ENCODE data around the gene RAD23A. TPM values are rescaled to one million over a fixed set of nuclear protein-coding genes. Genes with fewer than 3 reads are reported as not detected.

The RAD23A gene
- total and polyA plus RNA-seq, 9 of the 15 experiments (the other 6 are each of a cell fraction or from before 2014, with no cell fraction given), result 9.5 to 181 (median 101) TPM

GRCh38 chr19:12993562-12993961, 47.9 kb downstream of the RAD23A start:
- no peaks in the 10 kb centered on the region for H3K9me1 ChIP-seq (ENCODE audit: control insufficient read depth, insufficient read depth, low read length)
- no TSS peak for BruUV-seq (replicated peaks)
- no peak overlapping the region for H3K4me3 ChIP-seq
- H3K9me3 ChIP-seq (replicated peaks; ENCODE audit: control insufficient read depth, insufficient read depth, low read depth, low read length), result no peaks in the 10 kb centered on the region
- in situ Hi-C loops (cut with MboI) (no loop called here), intact Hi-C loops (cut with micrococcal nuclease) (no loop called here)
- H3K36me3 ChIP-seq (ENCODE audit: control insufficient read depth, insufficient read depth, low read length), result peaks cover 6% of the 10 kb centered on the region; the same call in 1 of the 3 replicates
- no peak overlapping the region for H3K4me2 ChIP-seq (ENCODE audit: insufficient read depth, low read length)
- no peaks in the 10 kb centered on the region; the same call in 1 of the 2 replicates for H4K20me1 ChIP-seq (replicated peaks; ENCODE audit: control insufficient read depth, insufficient read depth, low read length)
- 82% methylated on average over 7 of the region's 7 CpGs for WGBS (ENCODE audit: insufficient coverage, low coverage, missing lambda C conversion rate)
- peaks cover 30% of the 10 kb centered on the region for H3K79me2 ChIP-seq (ENCODE audit: control insufficient read depth, insufficient read depth, low read length)
- no peak overlapping the region for H3K27ac ChIP-seq (ENCODE audit: extremely low read depth, low read depth, low read length)
- ATAC-seq, result no peak
- ChIA-PET POLR2A (no interaction called here), CTCF (ENCODE audit: low intra/inter-chr PET ratio) (no interaction called here)
- peaks cover 5 to 50% of the 10 kb centered on the region in 2 experiments; a peak in 4 of 5 replicates for H3K4me1 ChIP-seq (replicated peaks in 1 of 2; ENCODE audit: control insufficient read depth in 2 of 2, insufficient read depth in 2 of 2, low read length in 2 of 2)
- no peak overlapping the region for H2AFZ ChIP-seq (ENCODE audit: low read depth, low read length)
- TF ChIP-seq ZNF165 (CRISPR knock-in tag; IDR thresholded peaks at IDR 0.05; ENCODE audit: borderline replicate concordance) (no peak), HDAC6 (IDR thresholded peaks at IDR 0.05; ENCODE audit: low read depth, low read length) (no peak)
- no peaks in the 10 kb centered on the region; a peak in 1 of 5 replicates for H3K27me3 ChIP-seq (ENCODE audit: control insufficient read depth in 2 of 2, insufficient read depth in 2 of 2, low read length in 2 of 2)
- DNase-seq (ENCODE audit: extremely low read depth in 1 of 4, low spot score in 3 of 4), result no peak
- no peak for FAIRE-seq
- H3K9ac ChIP-seq (ENCODE audit: insufficient read depth in 1 of 2, low read depth in 2 of 2, low read length in 2 of 2), result no peak overlapping the region; a peak in 1 of 4 replicates

- Histone ChIP-seq H2AFZ (ENCODE audit: low read depth, low read length) (peak within 1 kb of the TSS; percentile 100), H3K4me2 (ENCODE audit: insufficient read depth, low read length) (peak within 1 kb of the TSS; percentile 85), H3K27me3 (ENCODE audit: control insufficient read depth in 2 of 2, insufficient read depth in 2 of 2, low read length in 2 of 2) (no peaks in the 10 kb centered on the region; a peak in 1 of 5 replicates), H3K9ac (ENCODE audit: insufficient read depth in 1 of 2, low read depth in 2 of 2, low read length in 2 of 2) (peak within 1 kb of the TSS; percentile 77 to 99), H3K9me1 (ENCODE audit: control insufficient read depth, insufficient read depth, low read length) (no peaks in the 10 kb centered on the region), H3K36me3 (ENCODE audit: control insufficient read depth, insufficient read depth, low read length) (peaks cover 13% of the 10 kb centered on the region; the same call in 1 of the 3 replicates), H3K4me3 (peak within 1 kb of the TSS; percentile 64), H3K79me2 (ENCODE audit: control insufficient read depth, insufficient read depth, low read length) (peaks cover 35% of the 10 kb centered on the region), H3K4me1 (replicated peaks in 1 of 2; ENCODE audit: control insufficient read depth in 2 of 2, insufficient read depth in 2 of 2, low read length in 2 of 2) (peaks cover 5 to 45% of the 10 kb centered on the region in 2 experiments; a peak in 4 of 5 replicates), H4K20me1 (replicated peaks; ENCODE audit: control insufficient read depth, insufficient read depth, low read length) (no peaks in the 10 kb centered on the region; the same call in 1 of the 2 replicates), H3K9me3 (replicated peaks; ENCODE audit: control insufficient read depth, insufficient read depth, low read depth, low read length) (no peaks in the 10 kb centered on the region), H3K27ac (ENCODE audit: extremely low read depth, low read depth, low read length) (peak within 1 kb of the TSS; percentile 82)
- FAIRE-seq, result peak; percentile 90
- in situ Hi-C loops (cut with MboI), result no loop called here
- intact Hi-C loops (cut with micrococcal nuclease), result no loop called here
- ChIA-PET CTCF (ENCODE audit: low intra/inter-chr PET ratio) (no interaction called here), POLR2A (interaction anchor here (0.6 kb wide), 2 partner anchors 97 to 264 kb away, joined by 3 read pairs; no protein-coding TSS in a partner anchor)
- no TSS peak for BruUV-seq (replicated peaks)
- peak; percentile 73 to 84 (median 79) for DNase-seq (ENCODE audit: extremely low read depth in 1 of 4, low spot score in 3 of 4)
- WGBS (ENCODE audit: insufficient coverage, low coverage, missing lambda C conversion rate), result 24% methylated on average over 41 of the region's 84 CpGs
- peak; percentile 31 for ATAC-seq
- TF ChIP-seq HNRNPK (IDR thresholded peaks at IDR 0.05; ENCODE audit: low read depth, low read length, poor library complexity, severe bottlenecking) (no peak), ZBTB7A (IDR thresholded peaks at IDR 0.05; ENCODE audit: borderline replicate concordance, control insufficient read depth, low read depth, low read length) (peak; percentile 33; the same call in 1 of the 2 replicates), HDAC2 (IDR thresholded peaks at IDR 0.05) (0 out of 2 replicates have a peak, but pooled peaks have one; percentile 25), JUND (IDR thresholded peaks at IDR 0.05; ENCODE audit: borderline replicate concordance, low read depth, low read length) (no peak), JUND (tag; IDR thresholded peaks at IDR 0.05; ENCODE audit: borderline replicate concordance, low read depth, low read length) (no peak), KDM2B (CRISPR knock-in tag; IDR thresholded peaks at IDR 0.05) (peak; percentile 56; the same call in 1 of the 2 replicates), ZNF143 (CRISPR knock-in tag; IDR thresholded peaks at IDR 0.05) (peak; percentile 40; the same call in 1 of the 2 replicates), RBBP5 (IDR thresholded peaks at IDR 0.05; ENCODE audit: borderline replicate concordance, insufficient read depth, low read length, poor library complexity, severe bottlenecking) (peak; percentile 21), ARNT (IDR thresholded peaks at IDR 0.05) (no peak), CXXC5 (CRISPR knock-in tag; IDR thresholded peaks at IDR 0.05) (peak; percentile 73), TCF7L2 (IDR thresholded peaks at IDR 0.05; ENCODE audit: low read depth, low read length) (no peak), IRF9 (tag; IDR thresholded peaks at IDR 0.05) (no peak)
Observed at GRCh38 chr19:12994701-12995595, 49.3 kb downstream of the RAD23A start, which contains the start of gene NFIX. Gene NFIX, plus strand, starts transcription at chr19:12995475. Its CDS starts 363 bp downstream, at chr19:12995838.

Data from K562 (cell line).